T-helper 2 cell treated with Interferon-gamma antibody and Interleukin-4, amounts not matched to agents 100 ng/mL and 5 ng/mL, for 36 hours (primary cell): ENCODE data around the gene XPR1. TPM values are rescaled to one million over a fixed set of nuclear protein-coding genes. Genes with fewer than 3 reads are reported as not detected.

Experiments
- intact Hi-C: fragments of 100-400 bp; cut with micrococcal nuclease; formaldehyde crosslinking; loops from one replicate; pipeline ENCODE4 v1.15.1; 2023
- total RNA-seq: library from RNA; stranded (reverse); gene quantifications from 2 replicates; pipeline ENCODE4 v1.2.3, GENCODE V29; 2022

XPR1 gene
- total RNA-seq, 1 donor from 2014 or later = 17.9 TPM

DNA sequence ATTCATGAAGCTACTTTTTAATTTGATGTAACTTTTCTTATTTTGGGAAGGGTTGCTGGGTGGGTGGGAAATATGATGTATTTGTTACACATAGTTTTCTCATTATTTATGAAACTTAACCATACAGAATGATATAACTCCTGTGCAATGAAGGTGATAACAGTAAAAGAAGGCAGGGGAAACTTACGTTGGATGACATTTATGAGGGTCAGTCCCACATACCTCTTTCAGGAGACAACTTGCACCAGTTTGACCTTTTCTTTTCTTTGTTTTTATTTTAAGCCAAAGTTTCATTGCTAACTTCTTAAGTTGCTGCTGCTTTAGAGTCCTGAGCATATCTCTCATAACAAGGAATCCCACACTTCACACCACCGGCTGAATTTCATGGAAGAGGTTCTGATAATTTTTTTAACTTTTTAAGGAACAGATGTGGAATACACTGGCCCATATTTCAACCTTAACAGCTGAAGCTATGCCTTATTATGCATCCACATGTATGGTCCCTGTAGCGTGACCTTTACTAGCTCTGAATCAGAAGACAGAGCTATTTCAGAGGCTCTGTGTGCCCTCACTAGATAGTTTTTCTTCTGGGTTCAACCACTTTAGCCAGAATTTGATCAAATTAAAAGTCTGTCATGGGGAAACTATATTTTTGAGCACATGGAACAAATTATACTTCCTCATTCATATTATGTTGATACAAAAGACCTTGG is 252.9 kb downstream of the XPR1 start:
- intact Hi-C loops = loop anchor here (5.0 to 10.0 kb wide), 2 partner anchors 138 to 200 kb away; partner anchors contain the start of genes IER5 and STX6

DNA sequence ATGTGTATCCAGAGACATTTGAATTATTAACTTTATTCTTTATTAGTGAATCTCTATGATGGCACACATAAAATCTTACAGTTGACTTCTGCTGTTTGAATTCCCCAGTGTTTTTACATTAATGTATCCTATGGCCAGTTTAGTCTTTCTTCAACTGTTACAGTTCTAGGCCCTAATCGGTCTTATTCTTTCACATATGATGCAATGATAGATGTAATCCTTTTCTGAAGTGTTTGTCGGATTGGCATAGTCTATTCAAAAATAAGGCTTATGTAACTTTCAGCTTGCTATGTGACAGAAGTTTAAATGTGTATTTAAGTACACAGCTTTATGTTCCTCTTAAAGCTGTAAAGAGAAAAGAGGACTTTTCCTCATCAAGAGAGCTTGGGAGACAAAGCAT is 254.5 kb downstream of the XPR1 start:
- intact Hi-C loops = loop anchor here (10.0 kb wide), 1 partner anchor 198 kb away; the partner anchor contains the start of gene IER5

DNA sequence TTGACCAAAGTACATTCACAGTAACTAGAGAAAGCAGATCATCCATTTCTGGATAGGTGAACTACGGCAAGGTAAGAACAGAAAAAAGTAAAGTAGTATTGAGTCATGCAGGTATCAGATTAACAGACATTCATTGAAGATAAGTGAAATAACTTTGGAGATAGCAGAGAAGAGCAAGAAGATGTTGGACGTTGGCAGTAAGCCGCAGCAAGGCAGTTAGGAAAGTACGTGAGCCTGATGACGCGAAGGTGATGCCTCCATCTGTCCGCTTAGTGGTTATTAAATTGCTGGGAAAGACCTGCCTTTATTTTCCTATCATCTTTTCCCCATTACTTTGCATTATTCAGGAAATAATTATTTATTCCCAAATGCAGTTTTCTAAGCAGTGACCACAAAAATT is 256.0 kb downstream of the XPR1 start:
- intact Hi-C loops = loop anchor here (10.0 kb wide), 1 partner anchor 197 kb away; the partner anchor contains the start of gene IER5

DNA sequence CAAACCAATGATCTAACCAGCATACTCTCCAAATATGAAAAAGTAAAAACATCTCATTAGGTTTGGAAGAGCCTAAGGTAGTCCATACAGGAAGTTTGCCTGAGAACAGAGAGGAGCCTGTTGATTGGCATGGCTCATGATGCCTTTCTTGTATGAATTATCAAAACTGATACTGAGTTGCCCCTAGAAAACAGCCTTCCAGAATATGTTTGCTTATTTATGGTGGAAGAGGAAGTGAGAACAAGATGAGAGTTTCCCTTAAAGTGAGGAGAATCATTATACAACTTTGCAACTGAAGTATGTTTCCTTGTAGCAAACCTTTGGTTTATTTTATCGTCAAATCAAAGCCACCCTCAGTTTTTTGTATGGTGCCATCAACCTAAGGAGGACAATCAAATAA is 257.0 kb downstream of the XPR1 start:
- intact Hi-C loops = loop anchor here (10.0 kb wide), 1 partner anchor 196 kb away; the partner anchor contains the start of gene IER5

DNA sequence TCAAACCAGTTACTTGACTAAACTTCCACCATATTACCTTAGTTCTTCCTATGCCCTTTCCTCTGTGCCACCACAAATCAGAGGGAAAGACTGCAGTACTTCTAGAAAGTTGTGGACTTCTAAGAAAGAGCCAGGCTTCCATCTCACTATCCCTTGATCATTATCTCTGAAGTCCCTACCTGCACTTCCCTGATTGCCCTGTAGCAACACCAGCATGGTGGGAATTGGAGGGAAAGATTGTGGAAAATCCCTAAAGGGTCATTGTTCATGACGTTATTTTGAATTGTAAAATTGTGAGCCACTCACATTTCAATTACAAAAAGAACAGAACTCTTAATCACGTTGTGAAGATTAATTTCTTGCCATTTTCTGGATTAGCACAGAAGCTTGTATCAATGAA is 257.5 kb downstream of the XPR1 start:
- intact Hi-C loops = loop anchor here (10.0 kb wide), 1 partner anchor 195 kb away; the partner anchor contains the start of gene IER5

DNA sequence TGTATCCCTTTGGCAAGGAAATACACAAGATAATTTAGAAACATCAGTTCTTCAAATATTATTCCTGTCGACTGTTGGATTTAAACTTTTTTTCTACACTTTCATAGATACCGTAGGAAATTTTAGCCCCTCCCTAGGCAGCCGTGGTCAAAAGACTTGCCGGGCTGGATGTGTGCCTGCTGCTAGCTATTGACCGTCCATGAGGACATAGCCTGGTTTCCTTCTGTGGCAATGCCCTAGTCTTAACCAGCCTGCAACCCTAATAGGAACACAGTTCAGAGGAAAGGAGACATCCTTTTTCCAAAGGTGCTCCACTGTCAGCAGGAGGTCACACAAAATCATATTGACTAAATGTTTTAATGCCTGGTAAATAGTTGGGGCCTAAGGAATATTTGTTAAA is 260.4 kb downstream of the XPR1 start:
- intact Hi-C loops = no loop called here

DNA sequence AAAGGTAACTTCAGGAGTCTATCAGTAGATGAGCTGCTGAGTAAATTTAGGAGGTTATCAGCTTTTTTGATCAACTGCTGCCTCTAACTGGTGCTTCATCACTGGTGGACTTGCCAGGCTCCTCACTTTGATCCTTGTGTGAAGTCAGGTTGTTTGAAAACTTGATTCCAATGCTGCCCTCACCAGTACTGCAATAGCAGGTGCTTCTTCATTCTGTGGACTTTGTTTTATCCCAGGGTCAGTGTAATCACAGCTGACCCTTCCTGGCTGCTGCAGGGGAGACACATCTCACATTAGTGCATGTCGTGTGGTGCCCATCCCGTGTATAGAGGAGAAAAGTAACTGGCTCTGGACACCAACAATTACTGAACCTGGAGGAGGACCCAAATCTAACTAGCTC is 260.9 kb downstream of the XPR1 start:
- intact Hi-C loops = no loop called here

DNA sequence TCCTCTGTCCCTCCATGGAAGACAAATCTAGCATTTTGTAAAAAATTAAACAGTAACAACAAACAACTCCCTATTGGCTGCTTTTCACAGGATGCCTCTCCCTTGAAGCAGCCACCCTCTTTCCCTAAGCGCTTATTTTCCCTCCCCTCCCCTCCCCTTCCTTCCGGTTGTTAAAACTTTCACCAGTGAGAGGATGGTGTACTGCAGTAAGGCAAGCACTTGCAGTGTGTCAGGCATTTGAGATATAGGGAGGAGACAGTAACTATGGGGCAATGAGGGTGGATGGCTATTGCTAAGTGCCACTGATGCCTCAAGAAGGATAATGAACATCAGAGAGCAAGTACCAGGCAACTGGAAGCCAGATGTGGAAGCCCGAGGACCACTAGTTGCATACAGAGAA is 261.8 kb downstream of the XPR1 start:
- intact Hi-C loops = no loop called here

DNA sequence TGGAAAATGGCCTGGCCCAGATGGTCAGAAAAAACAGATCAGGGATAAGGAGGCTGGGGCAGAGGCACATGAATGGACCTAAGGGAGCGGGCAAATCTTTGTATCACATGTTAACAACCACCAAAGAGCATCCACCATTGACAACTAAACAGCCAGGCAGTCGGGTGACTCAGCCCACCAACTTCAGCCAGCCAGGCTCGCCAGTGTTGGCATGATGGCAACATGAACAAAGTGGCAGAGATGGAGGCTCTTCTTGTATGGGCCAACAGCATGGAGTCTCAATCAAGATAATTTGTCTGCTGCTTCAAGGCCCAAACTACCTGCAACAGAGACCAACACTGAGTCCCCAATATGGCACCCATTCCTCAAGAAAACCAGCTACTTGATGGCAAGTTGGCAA is 264.3 kb downstream of the XPR1 start:
- intact Hi-C loops = no loop called here

DNA sequence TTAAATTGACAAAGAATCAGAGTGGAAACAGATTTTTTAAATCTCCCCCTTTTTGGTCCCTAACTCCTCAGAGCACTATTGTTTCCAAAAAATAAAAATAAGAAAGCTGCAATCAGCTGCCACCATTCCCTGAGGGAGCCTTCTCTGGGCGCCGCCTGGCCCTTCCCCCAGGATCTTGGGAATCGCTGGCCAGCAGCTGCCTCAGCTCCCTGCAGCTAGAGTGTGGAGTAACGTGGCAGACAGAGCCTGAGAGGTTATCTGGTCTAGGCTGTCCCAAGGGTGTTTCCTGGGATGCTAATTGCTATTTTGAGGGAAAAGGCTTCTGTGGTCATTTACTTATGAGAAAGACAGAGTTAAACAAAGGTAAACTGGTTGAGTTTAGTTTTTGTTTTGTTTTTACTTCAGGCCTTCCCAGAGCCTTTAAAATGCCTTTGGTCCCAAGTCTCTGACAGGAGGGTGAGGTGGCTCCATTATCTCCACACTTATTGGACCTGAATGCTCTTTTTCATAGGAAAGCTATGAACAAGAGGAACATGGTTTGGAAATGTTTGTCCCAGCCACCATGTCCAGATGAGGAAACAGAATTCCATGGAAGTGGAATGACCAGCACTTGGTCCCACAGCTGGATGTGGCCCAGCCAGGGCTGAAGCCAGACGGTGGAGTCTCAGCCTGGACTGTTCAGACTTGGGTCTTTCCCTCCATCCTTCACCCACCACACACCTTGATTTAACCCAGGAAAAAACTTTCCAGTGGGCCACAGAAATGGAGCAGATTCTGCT is 266.8 kb downstream of the XPR1 start:
- intact Hi-C loops = no loop called here

DNA sequence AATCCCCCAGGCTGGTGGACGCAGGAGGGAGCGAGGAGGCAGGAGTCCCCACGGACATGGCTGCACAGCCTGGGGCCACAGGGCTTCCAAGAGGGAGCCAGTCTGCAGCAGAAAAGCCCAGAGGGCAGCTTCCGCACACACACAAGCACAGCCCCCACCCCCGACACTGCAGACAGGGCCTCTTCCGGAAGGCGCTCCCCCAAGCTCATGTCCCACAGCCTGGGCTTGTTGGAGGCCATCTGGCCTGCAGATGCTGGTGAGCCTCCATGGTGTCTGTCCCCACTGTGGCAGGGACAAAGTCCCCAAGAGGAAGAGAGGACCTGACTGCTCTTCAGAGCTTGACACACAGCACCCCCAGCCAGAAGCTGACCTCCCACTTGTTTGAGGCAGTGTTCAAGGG is 267.4 kb downstream of the XPR1 start:
- intact Hi-C loops = no loop called here

DNA sequence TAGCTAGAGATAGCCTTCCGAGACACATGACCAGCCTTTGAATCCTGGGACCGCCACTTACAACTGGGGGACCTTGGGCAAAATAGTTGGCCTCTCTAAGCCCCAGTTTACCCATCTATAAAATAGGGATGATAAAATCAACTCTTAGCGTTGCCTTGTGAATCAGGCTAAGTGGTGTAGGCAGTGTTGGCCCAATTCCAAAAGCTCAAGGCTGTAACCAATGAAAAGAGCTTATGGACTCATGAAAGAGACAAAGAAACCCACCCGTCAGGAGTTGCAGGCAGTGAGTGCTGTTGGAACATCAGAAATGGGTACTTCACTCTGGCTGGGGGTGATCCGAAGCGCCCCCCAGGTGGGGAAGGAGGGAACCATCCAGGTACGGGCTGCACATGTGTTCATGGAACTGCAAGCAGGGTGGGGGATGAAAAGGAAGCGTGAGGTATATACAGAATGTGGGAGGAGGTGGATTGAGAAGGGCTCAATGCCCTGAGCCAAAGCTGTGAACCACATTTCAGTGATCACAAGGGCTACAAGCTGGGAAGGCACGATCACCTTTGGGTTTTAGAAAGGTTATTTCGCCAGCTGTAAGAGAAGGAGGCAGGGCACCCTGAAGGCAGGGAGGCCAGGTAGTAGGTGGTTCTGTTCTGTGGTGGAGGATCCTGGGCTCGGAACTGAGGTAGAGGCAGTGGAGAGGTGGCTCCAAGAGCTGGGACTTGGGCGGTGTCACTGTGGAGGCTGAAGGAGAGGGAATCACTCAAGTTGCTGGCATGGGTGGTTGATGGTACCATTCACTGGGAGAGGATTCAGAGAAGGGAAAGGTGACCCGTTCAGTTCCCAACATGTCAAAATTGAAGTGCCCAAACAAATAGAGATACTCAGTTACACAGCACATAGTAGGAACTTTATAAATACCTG is 269.5 kb downstream of the XPR1 start:
- intact Hi-C loops = no loop called here

DNA sequence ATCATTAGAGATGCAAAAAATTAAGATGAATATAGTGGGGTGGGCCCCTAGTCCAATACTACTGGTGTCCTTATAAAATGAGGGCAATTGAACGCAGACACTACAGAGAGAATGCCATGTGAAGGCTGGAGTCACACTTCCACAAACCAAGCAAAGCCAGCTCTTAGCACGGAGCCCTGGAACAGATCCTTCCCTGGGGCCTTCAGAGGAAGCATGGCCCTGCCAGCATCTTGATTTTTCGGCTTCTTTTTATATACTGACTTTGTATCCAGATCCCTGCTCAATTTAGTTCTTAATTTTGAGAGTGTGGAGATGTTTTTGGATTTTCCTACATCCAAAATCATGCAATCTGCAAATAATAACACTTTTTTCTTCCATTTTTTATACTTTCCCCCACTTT is 270.7 kb downstream of the XPR1 start:
- intact Hi-C loops = no loop called here

DNA sequence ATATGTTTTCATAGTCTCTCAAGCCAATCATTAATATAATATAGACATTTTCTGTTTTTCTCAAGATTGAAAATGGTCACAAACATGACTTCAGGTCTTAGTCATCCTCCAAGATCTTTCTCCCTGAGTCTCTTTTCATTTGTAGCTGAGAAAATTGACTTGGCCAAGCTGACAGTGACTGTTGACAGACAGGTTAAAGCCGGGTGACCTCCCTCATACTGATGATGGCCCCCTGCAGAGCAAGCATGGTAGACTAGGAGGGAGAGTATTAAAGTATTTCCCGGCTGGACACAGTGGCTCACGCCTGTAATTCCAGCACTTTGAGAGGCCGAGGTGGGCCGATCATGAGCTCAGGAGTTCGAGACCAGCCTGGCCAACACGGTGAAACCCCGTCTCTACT is 274.1 kb downstream of the XPR1 start:
- intact Hi-C loops = no loop called here

DNA sequence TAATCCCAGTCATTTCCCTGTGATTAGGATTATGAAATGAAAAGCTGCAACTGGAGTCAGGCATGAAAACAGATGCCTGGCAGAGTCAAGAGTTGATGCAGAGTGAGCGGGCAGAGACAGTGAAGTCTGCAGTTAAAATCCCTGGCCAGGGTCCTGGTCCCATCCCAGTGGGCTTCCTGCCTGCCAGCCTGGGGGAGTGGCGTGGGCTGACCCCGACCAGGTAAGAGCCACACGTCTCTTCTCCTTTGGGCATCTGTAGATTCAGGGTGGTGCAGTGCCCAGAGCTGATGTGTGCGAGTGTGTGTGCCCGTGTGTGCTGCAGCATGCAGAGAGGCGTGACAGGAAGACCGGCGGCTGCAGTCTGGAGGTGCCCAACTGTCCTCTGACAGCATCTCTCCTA is 274.7 kb downstream of the XPR1 start:
- intact Hi-C loops = no loop called here

DNA sequence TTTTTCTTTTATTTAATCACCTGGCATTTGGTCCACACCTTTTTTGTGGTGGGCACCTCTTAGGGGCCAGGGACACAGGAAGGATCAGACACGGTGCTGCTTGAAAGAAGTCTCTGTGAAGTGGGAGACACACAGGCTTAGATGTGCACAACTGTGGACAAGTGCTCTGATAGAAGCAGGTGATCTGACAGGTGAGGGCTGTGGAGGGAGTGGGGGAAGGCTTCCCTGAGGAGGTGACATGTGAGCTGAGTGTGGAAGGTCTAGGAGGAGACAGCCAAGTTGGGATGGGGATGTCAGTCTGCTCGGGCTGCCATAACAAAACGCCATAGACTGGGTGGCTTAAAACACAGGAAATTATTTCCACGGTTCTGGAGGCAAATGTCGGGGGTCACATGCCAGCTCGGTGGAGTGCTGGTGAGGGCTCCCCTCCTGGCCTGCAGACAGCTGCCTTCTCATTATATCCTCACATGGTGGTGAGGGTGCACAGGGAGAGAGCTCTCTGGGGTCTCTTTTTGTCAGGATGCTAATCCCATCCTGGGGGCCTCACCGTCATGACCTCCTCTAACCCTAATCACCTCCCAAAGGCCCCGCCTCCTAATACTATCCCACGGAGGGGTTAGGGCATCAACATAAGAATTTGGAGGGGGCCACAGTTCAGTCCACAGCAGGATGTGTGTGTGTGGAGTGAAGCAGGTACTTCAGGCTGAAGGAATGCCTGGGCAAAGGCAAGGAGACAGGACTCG is 275.7 kb downstream of the XPR1 start:
- intact Hi-C loops = no loop called here

DNA sequence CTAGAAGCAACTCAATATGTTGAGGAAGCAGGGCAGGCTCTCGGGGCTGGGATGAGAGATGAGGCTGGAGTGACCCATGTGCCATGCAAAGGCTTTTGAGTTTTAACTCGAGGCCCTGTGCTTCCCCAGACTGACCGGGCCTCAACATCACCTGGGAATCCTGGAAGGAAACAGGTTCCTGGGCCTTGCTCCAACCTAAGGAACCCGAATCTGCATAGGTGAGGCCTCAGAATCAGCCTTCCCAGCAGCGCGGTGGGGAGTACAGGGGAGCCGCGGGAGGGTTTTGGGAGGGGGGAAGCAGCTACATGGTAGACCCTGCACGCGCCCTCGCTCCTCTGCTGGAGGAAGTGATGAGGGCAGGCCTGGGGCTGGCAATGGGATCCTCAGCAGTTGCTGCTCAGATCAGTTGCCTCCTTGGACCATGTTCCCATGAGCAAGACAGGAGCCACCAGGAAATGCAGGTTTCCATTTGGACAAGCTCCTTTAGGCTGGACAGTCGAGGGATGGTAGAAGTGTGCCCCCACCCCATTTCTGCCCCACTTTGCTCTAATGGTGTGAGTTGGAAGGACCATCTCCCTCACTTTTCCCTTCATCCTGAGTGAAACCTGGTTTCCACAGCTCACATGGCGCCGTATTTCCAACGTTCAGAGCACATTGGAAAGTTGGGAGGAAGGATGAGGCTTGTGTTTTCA is 276.4 kb downstream of the XPR1 start:
- intact Hi-C loops = no loop called here

DNA sequence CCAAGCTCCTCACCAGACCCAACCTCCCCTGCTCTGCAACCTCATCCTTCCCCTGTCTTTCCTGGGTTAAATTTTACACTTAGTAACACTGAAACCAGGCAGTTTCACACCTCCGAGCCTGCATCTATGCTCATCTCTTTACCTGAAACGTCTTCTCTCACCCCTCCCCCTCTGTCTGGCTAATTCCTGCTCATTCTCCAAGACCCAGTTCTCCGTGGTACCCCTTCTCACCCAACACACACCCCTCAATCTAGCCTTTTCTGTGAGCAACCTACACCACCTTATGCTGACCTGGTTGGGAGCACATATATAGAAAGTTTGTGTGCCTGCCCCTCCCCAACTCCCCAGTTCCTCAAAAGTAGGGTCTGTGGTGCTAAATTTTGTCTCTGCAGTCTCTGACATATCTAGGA is 277.2 kb downstream of the XPR1 start:
- intact Hi-C loops = no loop called here

DNA sequence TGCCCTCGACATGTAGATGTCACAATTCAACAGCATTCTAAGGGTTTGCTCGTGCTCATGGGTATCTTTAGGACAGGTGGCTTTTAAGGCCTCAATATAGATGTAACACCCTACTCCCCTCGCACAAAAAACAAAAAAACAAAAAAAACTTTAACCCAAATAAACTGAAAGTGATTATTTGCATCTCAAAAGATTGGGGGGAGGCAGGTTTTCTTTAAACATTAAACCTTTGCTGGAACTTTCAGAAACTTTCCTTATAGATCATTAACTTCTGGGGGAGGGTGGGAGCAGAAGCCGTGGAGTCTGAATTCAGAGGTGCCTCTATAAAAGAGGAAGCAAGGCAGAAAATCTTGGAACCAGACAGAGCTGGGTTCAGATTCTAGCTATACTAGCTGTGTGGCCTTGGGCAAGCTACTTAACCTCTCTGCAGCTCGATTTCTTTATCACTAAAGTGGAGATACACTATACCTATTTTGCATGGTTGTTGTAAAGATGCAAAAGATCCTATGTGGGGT is 277.7 kb downstream of the XPR1 start:
- intact Hi-C loops = no loop called here

DNA sequence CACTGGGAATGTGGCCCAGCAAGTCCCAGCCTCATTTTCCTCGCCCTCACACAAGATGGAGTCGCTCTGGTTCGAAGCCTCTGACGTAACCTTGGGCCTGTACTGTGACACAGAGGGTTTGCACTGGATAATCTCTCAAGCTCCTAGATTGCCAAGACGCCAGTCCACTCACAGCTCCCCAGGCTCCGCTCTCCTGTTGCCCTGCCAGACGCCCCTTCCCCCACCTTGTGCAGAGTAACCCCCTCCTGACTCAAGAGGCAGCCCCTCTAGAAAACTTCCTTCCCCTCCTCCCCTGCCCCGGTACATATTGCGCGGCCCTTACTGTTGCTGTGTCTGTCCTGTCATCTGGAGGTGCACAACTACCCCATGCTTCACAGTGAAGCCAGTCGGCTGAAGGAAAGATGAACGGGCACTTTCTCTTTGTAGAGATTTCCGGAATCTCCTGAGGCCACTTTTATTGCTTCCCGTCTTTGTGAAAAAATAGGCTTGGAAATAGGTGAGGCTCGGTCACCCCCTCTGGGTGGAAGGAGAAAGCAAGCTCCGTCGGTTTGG is 279.9 kb downstream of the XPR1 start:
- intact Hi-C loops = no loop called here
